ENCODE data around the gene IRX1.

DNA sequence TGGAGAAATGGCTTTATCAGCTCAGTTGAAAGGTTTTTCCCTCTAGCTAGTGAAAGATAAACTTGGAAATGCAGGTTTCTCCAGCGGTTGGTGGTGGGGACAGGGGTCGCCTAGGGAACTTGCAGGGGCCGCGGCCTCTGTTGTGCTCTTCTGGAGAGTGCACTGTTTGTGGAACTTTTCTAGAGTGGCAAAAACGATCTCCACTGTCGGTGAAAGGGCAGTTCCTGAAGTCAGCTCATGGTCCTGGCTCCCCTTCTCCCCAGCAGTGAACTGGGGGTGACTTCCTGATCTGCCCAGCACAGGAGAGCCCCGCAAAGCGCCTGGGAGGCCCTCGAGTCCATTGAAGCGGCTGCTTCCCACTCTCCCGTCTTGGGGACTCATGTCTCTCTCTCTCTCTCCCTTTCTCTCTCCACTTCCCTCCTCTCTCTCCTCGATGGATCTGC is 3.2 kb downstream of the IRX1 start:
- TF ChIP-seq, protein P1, sequence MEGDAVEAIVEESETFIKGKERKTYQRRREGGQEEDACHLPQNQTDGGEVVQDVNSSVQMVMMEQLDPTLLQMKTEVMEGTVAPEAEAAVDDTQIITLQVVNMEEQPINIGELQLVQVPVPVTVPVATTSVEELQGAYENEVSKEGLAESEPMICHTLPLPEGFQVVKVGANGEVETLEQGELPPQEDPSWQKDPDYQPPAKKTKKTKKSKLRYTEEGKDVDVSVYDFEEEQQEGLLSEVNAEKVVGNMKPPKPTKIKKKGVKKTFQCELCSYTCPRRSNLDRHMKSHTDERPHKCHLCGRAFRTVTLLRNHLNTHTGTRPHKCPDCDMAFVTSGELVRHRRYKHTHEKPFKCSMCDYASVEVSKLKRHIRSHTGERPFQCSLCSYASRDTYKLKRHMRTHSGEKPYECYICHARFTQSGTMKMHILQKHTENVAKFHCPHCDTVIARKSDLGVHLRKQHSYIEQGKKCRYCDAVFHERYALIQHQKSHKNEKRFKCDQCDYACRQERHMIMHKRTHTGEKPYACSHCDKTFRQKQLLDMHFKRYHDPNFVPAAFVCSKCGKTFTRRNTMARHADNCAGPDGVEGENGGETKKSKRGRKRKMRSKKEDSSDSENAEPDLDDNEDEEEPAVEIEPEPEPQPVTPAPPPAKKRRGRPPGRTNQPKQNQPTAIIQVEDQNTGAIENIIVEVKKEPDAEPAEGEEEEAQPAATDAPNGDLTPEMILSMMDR (IDR thresholded peaks at IDR 0.05): no peak
- no peak for TF ChIP-seq RCOR1 (IDR thresholded peaks at IDR 0.05; ENCODE audit: low read length)
- no peak for TF ChIP-seq RAD21 (IDR thresholded peaks at IDR 0.05; ENCODE audit: low read length)
- no peak for TF ChIP-seq CHD2 (IDR thresholded peaks at IDR 0.05; ENCODE audit: low read length, partially characterized antibody)
- no peak for TF ChIP-seq EP300 (IDR thresholded peaks at IDR 0.05; ENCODE audit: borderline replicate concordance in 1 of 2, low read depth in 1 of 2, low read length in 1 of 2)
- TF ChIP-seq ELF1 (IDR thresholded peaks at IDR 0.05): no peak
- TF ChIP-seq, protein P2, sequence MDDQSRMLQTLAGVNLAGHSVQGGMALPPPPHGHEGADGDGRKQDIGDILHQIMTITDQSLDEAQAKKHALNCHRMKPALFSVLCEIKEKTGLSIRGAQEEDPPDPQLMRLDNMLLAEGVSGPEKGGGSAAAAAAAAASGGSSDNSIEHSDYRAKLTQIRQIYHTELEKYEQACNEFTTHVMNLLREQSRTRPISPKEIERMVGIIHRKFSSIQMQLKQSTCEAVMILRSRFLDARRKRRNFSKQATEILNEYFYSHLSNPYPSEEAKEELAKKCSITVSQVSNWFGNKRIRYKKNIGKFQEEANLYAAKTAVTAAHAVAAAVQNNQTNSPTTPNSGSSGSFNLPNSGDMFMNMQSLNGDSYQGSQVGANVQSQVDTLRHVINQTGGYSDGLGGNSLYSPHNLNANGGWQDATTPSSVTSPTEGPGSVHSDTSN (IDR thresholded peaks at IDR 0.05): no peak
- TF ChIP-seq POLR2AphosphoS5 (IDR thresholded peaks at IDR 0.05; ENCODE audit: low read depth, low read length): no peak
- no peak for TF ChIP-seq YY1 (IDR thresholded peaks at IDR 0.05; ENCODE audit: low read depth)
- no peak for TF ChIP-seq RXRA (IDR thresholded peaks at IDR 0.05; ENCODE audit: borderline replicate concordance, low read depth)
- TF ChIP-seq, protein P3, sequence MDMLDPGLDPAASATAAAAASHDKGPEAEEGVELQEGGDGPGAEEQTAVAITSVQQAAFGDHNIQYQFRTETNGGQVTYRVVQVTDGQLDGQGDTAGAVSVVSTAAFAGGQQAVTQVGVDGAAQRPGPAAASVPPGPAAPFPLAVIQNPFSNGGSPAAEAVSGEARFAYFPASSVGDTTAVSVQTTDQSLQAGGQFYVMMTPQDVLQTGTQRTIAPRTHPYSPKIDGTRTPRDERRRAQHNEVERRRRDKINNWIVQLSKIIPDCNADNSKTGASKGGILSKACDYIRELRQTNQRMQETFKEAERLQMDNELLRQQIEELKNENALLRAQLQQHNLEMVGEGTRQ (IDR thresholded peaks at IDR 0.05; ENCODE audit: borderline replicate concordance, low read depth, low read length): no peak
- TF ChIP-seq, protein P4, sequence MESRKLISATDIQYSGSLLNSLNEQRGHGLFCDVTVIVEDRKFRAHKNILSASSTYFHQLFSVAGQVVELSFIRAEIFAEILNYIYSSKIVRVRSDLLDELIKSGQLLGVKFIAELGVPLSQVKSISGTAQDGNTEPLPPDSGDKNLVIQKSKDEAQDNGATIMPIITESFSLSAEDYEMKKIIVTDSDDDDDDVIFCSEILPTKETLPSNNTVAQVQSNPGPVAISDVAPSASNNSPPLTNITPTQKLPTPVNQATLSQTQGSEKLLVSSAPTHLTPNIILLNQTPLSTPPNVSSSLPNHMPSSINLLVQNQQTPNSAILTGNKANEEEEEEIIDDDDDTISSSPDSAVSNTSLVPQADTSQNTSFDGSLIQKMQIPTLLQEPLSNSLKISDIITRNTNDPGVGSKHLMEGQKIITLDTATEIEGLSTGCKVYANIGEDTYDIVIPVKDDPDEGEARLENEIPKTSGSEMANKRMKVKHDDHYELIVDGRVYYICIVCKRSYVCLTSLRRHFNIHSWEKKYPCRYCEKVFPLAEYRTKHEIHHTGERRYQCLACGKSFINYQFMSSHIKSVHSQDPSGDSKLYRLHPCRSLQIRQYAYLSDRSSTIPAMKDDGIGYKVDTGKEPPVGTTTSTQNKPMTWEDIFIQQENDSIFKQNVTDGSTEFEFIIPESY (IDR thresholded peaks at IDR 0.05; ENCODE audit: borderline replicate concordance, low read depth): no peak
- TF ChIP-seq, protein P5, sequence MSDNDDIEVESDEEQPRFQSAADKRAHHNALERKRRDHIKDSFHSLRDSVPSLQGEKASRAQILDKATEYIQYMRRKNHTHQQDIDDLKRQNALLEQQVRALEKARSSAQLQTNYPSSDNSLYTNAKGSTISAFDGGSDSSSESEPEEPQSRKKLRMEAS (IDR thresholded peaks at IDR 0.05; ENCODE audit: low read depth): no peak
